Measurements from ENCODE around the gene GFPT2. TPM values are rescaled to one million over a fixed set of nuclear protein-coding genes. Genes with fewer than 3 reads are reported as not detected.
A peak's percentile ranks its signal among the peaks of the same experiment; 100 is the strongest.

Gene GFPT2
- total RNA-seq, 4 donors from 2014 or later: 2.1 to 5.5 (median 4.1) TPM

- Histone ChIP-seq H3K4me1 (no peaks in the 10 kb centered on the region), H3K36me3 (no peaks in the 10 kb centered on the region), H3K27me3 (no peaks in the 10 kb centered on the region), H3K9me3 (no peaks in the 10 kb centered on the region), H3K4me3 (no peak overlapping the region), H3K27ac (no peak overlapping the region)
- peak in 1 of 2 donors; percentile 27 for DNase-seq
- intact Hi-C loops (cut with DNase I; ENCODE audit: low total_unique reads): no loop called here
- ATAC-seq: peak in 1 of 2 donors; percentile 41
- in situ Hi-C loops (cut with MboI; ENCODE audit: low sequenced_read_pairs in 4 of 4): no loop called here
- TF ChIP-seq POLR2A (IDR thresholded peaks at IDR 0.05) (no peak), CTCF (IDR thresholded peaks at IDR 0.05 in 4 of 5, conservative IDR thresholded peaks at IDR 0.05 in 1 of 5) (no peak)
Observed at GRCh38 chr5:180366326-180366725, 13.2 kb upstream of the GFPT2 start.

- in situ Hi-C loops (cut with MboI; ENCODE audit: low sequenced_read_pairs in 4 of 4): no loop called here
- Histone ChIP-seq H3K27me3 (no peaks in the 10 kb centered on the region), H3K36me3 (no peaks in the 10 kb centered on the region), H3K4me3 (no peak overlapping the region), H3K9me3 (no peaks in the 10 kb centered on the region), H3K4me1 (no peaks in the 10 kb centered on the region), H3K27ac (no peak overlapping the region)
- intact Hi-C loops (cut with DNase I; ENCODE audit: low total_unique reads): no loop called here
- no peak for DNase-seq
- TF ChIP-seq POLR2A (IDR thresholded peaks at IDR 0.05) (no peak), CTCF (IDR thresholded peaks at IDR 0.05 in 4 of 5, conservative IDR thresholded peaks at IDR 0.05 in 1 of 5) (no peak)
- ATAC-seq: no peak
Observed at GRCh38 chr5:180365829-180366228, 12.7 kb upstream of the GFPT2 start.

- Histone ChIP-seq H3K4me1 (no peaks in the 10 kb centered on the region), H3K4me3 (no peak overlapping the region), H3K27me3 (no peaks in the 10 kb centered on the region), H3K9me3 (no peaks in the 10 kb centered on the region), H3K27ac (no peak overlapping the region), H3K36me3 (no peaks in the 10 kb centered on the region)
- no peak for TF ChIP-seq CTCF (IDR thresholded peaks at IDR 0.05 in 4 of 5, conservative IDR thresholded peaks at IDR 0.05 in 1 of 5)
- TF ChIP-seq POLR2A (IDR thresholded peaks at IDR 0.05): no peak
- no peak for ATAC-seq
- DNase-seq: no peak
- in situ Hi-C loops (cut with MboI; ENCODE audit: low sequenced_read_pairs in 4 of 4): no loop called here
- intact Hi-C loops (cut with DNase I; ENCODE audit: low total_unique reads): no loop called here
Observed at GRCh38 chr5:180364306-180364856, 11.2 kb upstream of the GFPT2 start.

DNA sequence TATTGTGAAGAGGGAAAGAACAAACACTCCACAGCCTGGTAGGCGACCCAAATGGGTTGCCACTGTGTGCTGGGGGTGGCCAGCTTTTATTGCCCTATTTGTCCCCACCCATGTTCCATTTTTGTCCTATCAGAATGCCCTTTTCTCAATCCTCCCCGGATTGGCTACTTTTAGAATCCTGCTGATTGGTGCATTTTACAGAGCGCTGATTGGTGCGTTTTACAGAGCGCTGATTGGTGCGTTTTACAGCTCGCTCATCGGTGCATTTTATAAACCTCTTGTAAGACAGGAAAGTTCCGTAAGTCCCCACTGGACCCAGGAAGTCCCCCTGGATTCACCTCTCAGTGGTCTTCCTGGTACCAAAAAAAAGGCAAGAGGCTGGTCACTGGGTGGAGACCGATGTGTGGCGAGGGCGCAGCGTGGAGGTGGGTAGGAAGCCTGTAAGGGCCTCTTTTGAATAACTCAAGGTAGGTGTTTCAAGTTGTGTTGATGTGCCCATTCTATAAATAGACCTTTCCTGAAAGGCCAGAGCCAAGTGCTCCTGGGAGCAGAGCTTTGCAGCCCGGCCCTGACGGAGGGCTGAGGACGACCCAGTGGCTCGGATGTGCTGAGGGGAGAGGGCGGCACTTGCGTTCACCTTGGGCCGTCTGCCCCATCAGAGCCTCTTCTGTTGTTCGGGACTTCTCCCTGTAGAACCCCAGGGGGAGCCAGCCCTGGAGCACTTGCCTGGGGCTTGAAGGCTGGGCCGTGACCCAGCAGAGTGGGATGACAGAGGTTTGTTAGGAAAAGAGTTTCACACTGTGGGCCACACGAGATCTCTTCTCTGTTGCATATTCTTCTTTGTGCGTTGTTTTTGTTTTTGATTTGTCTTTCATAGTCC, 7.2 kb upstream of the GFPT2 start:
- TF ChIP-seq POLR2A (IDR thresholded peaks at IDR 0.05) (no peak), CTCF (IDR thresholded peaks at IDR 0.05 in 4 of 5, conservative IDR thresholded peaks at IDR 0.05 in 1 of 5) (no peak)
- DNase-seq (no peak), ATAC-seq (no peak)
- intact Hi-C loops (cut with DNase I; ENCODE audit: low total_unique reads): no loop called here
- in situ Hi-C loops (cut with MboI; ENCODE audit: low sequenced_read_pairs in 4 of 4): no loop called here
- no peak overlapping the region for H3K27ac ChIP-seq
- H3K9me3 ChIP-seq: no peaks in the 10 kb centered on the region
- no peaks in the 10 kb centered on the region for H3K36me3 ChIP-seq
- H3K4me1 ChIP-seq: no peaks in the 10 kb centered on the region
- H3K4me3 ChIP-seq: no peak overlapping the region
- H3K27me3 ChIP-seq: peaks cover 0 to under 1% (median 0%) of the 10 kb centered on the region in 3 donors

Data from gastrocnemius medialis (tissue), 4 donors.